Hepatocyte (in vitro differentiated cells): Measurements from ENCODE around the gene TSSC4. TPM values are rescaled to one million over a fixed set of nuclear protein-coding genes. Genes with fewer than 3 reads are reported as not detected.

Source experiments
- DNase-seq: peaks from one replicate; pipeline ENCODE4 v3.0.0-alpha.2; 2016; ENCODE audit warnings: low spot score
- H2AFZ ChIP-seq: fragments of 200-600 bp; sonication (generic); 2 replicates; pipeline ENCODE4 v1.6.0; 2016; ENCODE audit warnings: antibody characterized with exemption, mild to moderate bottlenecking
- H3K27ac ChIP-seq: fragments of 200-600 bp; sonication (generic); 2 replicates; pipeline ENCODE4 v1.5.1; 2016; ENCODE audit warnings: mild to moderate bottlenecking
- H3K27me3 ChIP-seq: fragments of 200-600 bp; sonication (generic); 2 replicates; pipeline ENCODE4 v1.6.1; 2016
- H3K36me3 ChIP-seq: fragments of 200-600 bp; sonication (generic); replicated peaks from 2 replicates; pipeline ENCODE4 v1.5.1; 2016; ENCODE audit warnings: low read depth; ENCODE audit not compliant: insufficient read depth
- H3K4me1 ChIP-seq: fragments of 200-600 bp; sonication (generic); 2 replicates; pipeline ENCODE4 v1.5.1; 2016; ENCODE audit warnings: mild to moderate bottlenecking, moderate library complexity; ENCODE audit not compliant: insufficient read depth
- H3K4me2 ChIP-seq: fragments of 200-600 bp; sonication (generic); 2 replicates; pipeline ENCODE4 v1.6.0; 2016
- H3K4me3 ChIP-seq: fragments of 200-600 bp; sonication (generic); 2 replicates; pipeline ENCODE4 v1.5.1; 2016; ENCODE audit warnings: mild to moderate bottlenecking
- H3K79me2 ChIP-seq: fragments of 200-600 bp; sonication (generic); 2 replicates; pipeline ENCODE4 v1.6.0; 2017; ENCODE audit warnings: mild to moderate bottlenecking
- H3K9me2 ChIP-seq: fragments of 200-600 bp; sonication (generic); replicated peaks from 2 replicates; pipeline ENCODE4 v1.6.0; 2017; ENCODE audit warnings: mild to moderate bottlenecking; ENCODE audit not compliant: insufficient read depth
- H3K9me3 ChIP-seq: fragments of 200-600 bp; sonication (generic); 2 replicates; pipeline ENCODE4 v1.5.1; 2016; ENCODE audit warnings: low read depth, mild to moderate bottlenecking
- H4K20me1 ChIP-seq: fragments of 200-600 bp; sonication (generic); 2 replicates; pipeline ENCODE4 v1.6.0; 2016; ENCODE audit warnings: mild to moderate bottlenecking; ENCODE audit not compliant: insufficient read depth, poor library complexity, severe bottlenecking
- CTCF ChIP-seq: fragments of 200-600 bp; sonication (generic); IDR thresholded peaks from 2 replicates; pipeline ENCODE4 v1.5.1; 2016; ENCODE audit warnings: antibody characterized with exemption, mild to moderate bottlenecking; ENCODE audit not compliant: poor library complexity
- EZH2 ChIP-seq: fragments of 200-600 bp; sonication (generic); IDR thresholded peaks from 2 replicates; pipeline ENCODE4 v1.6.1; 2016; ENCODE audit warnings: antibody characterized with exemption, mild to moderate bottlenecking, borderline replicate concordance
- EZH2phosphoT487 ChIP-seq: fragments of 200-600 bp; sonication (generic); IDR thresholded peaks from one replicate; pipeline ENCODE4 v1.6.1; 2018; ENCODE audit warnings: antibody characterized with exemption, mild to moderate bottlenecking, low read depth, moderate library complexity; ENCODE audit not compliant: unreplicated experiment, severe bottlenecking
- WGBS: methylation state at CpG from one replicate; pipeline ENCODE4 v1.1.6; 2016; ENCODE audit warnings: low lambda C conversion rate; ENCODE audit errors: missing lambda C conversion rate; 5-methylcytosine and 5-hydroxymethylcytosine counted together
- polyA plus RNA-seq: library from polyadenylated mRNA; unstranded; fragments of >200 nt; fragmentation: Nextera tagmentation; extraction: Ambion mirVana; gene quantifications from 2 replicates; pipeline ENCODE4 v1.2.1, GENCODE V29; 2016
- total RNA-seq: library from RNA; depleted of rRNA; stranded (reverse); fragments of >200 nt; gene quantifications from 2 replicates; pipeline ENCODE4 v1.2.3, GENCODE V29; 2014

TSSC4 gene
- total and polyA plus RNA-seq, 2 experiments from 2014 or later = 33.8 to 68.5 TPM

DNA sequence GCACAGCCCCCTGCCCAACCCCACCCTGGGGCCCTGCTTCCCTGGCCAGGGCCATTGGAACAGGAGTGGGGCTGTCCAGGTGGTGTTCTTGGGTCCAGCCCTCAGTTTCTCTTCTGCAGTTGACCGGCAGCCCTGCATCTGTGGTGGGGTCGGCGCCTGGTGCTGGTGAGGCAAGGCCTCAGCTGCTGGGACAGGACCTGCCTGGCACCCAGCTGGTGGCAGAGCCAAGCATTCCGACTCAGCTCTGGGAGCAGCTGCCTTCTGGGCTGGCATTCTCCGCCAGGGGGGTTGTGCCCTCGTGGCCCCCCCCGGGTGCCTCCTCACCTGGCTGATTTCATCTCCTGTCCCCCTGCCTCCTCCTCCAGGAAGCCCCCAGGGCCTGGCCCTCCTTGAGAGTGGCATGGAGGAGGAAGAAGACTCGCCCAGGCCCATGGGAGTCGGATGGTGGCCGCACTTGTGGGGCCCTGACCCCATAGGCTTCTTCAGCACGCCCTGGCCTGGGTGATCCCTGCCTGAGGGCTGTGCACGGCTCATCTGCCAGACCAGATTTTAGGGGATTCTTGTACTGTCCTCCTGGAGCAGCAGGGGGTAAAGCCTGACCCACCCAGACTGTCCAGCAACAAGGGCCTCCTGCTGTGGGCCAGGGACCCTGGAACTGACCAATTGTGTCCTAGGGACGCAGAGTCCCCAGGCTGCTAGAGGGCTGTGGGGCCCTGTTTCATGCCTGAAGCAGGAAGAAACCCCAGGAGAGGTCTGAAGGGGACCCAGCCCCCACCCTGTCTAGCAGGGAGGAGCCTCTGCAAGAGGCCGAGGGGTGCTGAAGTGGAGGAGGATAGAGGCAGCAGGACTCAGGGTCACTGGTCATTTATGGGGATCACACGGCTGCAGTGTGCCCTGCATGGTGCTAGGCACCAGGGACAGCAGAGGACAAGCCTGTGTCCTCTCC lies 11.8 kb upstream of the TSSC4 start:
- 83% methylated on average over 13 of the region's 15 CpGs for WGBS
- Histone ChIP-seq H3K9me2 (no peaks in the 10 kb centered on the region), H2AFZ (no peak overlapping the region), H3K36me3 (no peaks in the 10 kb centered on the region), H3K27me3 (no peaks in the 10 kb centered on the region), H4K20me1 (peaks cover 85% of the 10 kb centered on the region), H3K79me2 (peaks cover 75% of the 10 kb centered on the region), H3K4me1 (peaks cover 19% of the 10 kb centered on the region), H3K27ac (peak overlapping the region; percentile 34), H3K4me3 (no peak overlapping the region), H3K4me2 (peak overlapping the region; percentile 16), H3K9me3 (no peaks in the 10 kb centered on the region)
- DNase-seq = no peak
- TF ChIP-seq EZH2phosphoT487 = no peak

DNA sequence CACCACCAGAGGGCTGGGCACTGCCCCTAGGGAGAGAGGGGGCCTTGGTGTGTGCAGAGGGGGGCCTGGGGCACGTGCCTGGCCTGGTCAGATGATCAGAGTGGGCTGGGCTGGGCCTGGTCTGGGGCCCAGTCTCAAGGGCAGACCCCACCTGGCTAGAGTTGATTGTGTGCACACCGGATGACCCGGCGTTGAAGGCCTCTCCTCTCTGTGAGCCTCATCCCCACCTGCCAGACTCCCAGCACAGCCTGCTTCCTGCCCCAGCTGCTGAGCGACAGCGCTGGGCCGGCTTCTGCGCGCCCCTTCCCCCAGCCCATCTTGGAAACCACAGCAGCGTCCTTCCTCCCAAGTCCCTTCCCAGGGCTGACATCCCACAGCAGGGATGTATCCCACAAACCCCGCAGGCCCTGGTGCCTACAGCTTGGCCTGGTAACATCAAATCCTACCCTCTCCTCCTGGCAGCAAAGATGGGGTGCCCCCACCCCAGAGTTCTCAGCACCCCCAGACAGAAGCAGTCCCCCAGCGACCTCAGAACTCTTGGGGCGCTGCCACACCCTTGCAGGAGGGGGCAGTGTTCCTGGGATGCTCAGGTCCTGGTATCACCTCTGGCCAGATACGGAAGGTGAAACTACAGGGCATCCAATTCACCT lies 11.0 kb upstream of the TSSC4 start:
- Histone ChIP-seq H3K79me2 (peaks cover 69% of the 10 kb centered on the region), H3K4me3 (no peak overlapping the region), H3K9me3 (no peaks in the 10 kb centered on the region), H3K4me1 (peaks cover 19% of the 10 kb centered on the region), H3K9me2 (no peaks in the 10 kb centered on the region), H3K36me3 (no peaks in the 10 kb centered on the region), H4K20me1 (peaks cover 88% of the 10 kb centered on the region), H2AFZ (no peak overlapping the region), H3K27me3 (no peaks in the 10 kb centered on the region), H3K27ac (peak overlapping the region; percentile 34), H3K4me2 (peak overlapping the region; percentile 16)
- WGBS = 82% methylated on average over 13 of the region's 14 CpGs
- DNase-seq = no peak
- TF ChIP-seq EZH2phosphoT487 (no peak), CTCF (peak; percentile 11)

GRCh38 chr11:2390091-2390724 lies 10.3 kb upstream of the TSSC4 start:
- Histone ChIP-seq H3K9me3 (no peaks in the 10 kb centered on the region), H3K79me2 (peaks cover 62% of the 10 kb centered on the region), H2AFZ (no peak overlapping the region), H3K9me2 (no peaks in the 10 kb centered on the region), H3K36me3 (no peaks in the 10 kb centered on the region), H3K27me3 (no peaks in the 10 kb centered on the region), H3K27ac (no peak overlapping the region), H3K4me2 (no peak overlapping the region), H3K4me1 (peaks cover 19% of the 10 kb centered on the region), H4K20me1 (peaks cover 81% of the 10 kb centered on the region), H3K4me3 (no peak overlapping the region)
- TF ChIP-seq EZH2phosphoT487 (no peak), CTCF (no peak), EZH2 (no peak)
- DNase-seq = no peak
- WGBS = 95% methylated on average over 23 of the region's 23 CpGs
